A673 (cell line): ENCODE results near the gene CIAPIN1.

Source experiments
- CTCF ChIP-seq: fragments of 300-800, 200-600 bp; sonication (generic); conservative IDR thresholded peaks from 2 replicates; pipeline ENCODE4 v1.5.1; 2017; ENCODE audit warnings: low read depth, mild to moderate bottlenecking, antibody characterized with exemption, low read length, moderate library complexity, mixed read lengths
- EZH2 ChIP-seq: fragments of 200-600 bp; sonication (generic); IDR thresholded peaks from 2 replicates; pipeline ENCODE4 v1.6.1; 2017; ENCODE audit warnings: borderline replicate concordance, low read depth, mild to moderate bottlenecking, mixed read lengths, antibody characterized with exemption, low read length; ENCODE audit not compliant: poor library complexity, severe bottlenecking

DNA sequence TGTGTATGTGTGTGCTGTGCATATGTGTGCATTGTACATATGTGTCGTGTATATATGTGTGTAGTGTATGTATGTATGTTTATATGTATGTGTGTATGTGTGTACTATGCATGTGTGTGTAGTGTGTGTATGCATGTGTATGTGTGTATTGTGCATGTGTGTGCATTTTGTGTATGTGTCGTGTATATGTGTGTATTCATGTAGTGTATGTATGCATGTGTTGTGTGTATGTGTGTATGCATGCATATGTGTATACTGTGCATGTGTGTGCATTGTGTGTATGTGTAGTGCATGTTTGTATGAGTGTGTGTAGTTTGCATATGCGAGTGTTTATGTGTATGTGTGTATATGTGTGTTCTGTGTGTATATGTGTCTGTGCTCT lies 58.1 kb downstream of the CIAPIN1 start:
- TF ChIP-seq CTCF = no peak
- TF ChIP-seq EZH2 = no peak
